Neural progenitor cell (in vitro differentiated cells): ENCODE measurements around the gene METTL3. TPM values are rescaled to one million over a fixed set of nuclear protein-coding genes. Genes with fewer than 3 reads are reported as not detected.
"Not testable (repeated sequence)": the region's sequence is repeated elsewhere in the genome, so short reads cannot be mapped to it uniquely, and the experiment has no call there.

Experiments used
- DNase-seq: peaks from one replicate; pipeline ENCODE4 v3.0.0-alpha.2; 2016; ENCODE audit warnings: low spot score
- H2AFZ ChIP-seq: fragments of 200-600 bp; sonication (generic); replicated peaks from 2 replicates; pipeline ENCODE4 v1.6.1; 2016; ENCODE audit warnings: antibody characterized with exemption
- H3F3A ChIP-seq: fragments of 200-600 bp; sonication (generic); 2 replicates; pipeline ENCODE4 v1.6.1; 2016; ENCODE audit warnings: antibody characterized with exemption, low read depth
- H3K27ac ChIP-seq: fragments of 200-600 bp; sonication (generic); 2 replicates; pipeline ENCODE4 v1.5.1; 2016; ENCODE audit warnings: mild to moderate bottlenecking
- H3K27me3 ChIP-seq: fragments of 200-600 bp; sonication (generic); 2 replicates; pipeline ENCODE4 v1.6.1; 2016; ENCODE audit warnings: mild to moderate bottlenecking, moderate library complexity
- H3K36me3 ChIP-seq: fragments of 200-600 bp; sonication (generic); 2 replicates; pipeline ENCODE4 v1.5.1; 2016
- H3K4me1 ChIP-seq: fragments of 200-600 bp; sonication (generic); 2 replicates; pipeline ENCODE4 v1.6.1; 2016; ENCODE audit warnings: mixed run types
- H3K4me2 ChIP-seq: fragments of 200-600 bp; sonication (generic); 2 replicates; pipeline ENCODE4 v1.6.1; 2016
- H3K4me3 ChIP-seq: fragments of 200-600 bp; sonication (generic); 2 replicates; pipeline ENCODE4 v1.5.1; 2016
- H3K79me2 ChIP-seq: fragments of 200-600 bp; sonication (generic); 2 replicates; pipeline ENCODE4 v1.6.1; 2016; ENCODE audit warnings: low read depth
- H3K9ac ChIP-seq: fragments of 200-600 bp; sonication (generic); 2 replicates; pipeline ENCODE4 v1.6.1; 2016
- H3K9me3 ChIP-seq: fragments of 200-600 bp; sonication (generic); 2 replicates; pipeline ENCODE4 v1.5.1; 2016; ENCODE audit warnings: low read depth
- H4K20me1 ChIP-seq: fragments of 200-600 bp; sonication (generic); 2 replicates; pipeline ENCODE4 v1.6.1; 2016; ENCODE audit warnings: low read depth
- H3K27ac Mint-ChIP-seq: 3 replicates; pipeline ENCODE4 v1.8.0; 2021; ENCODE audit warnings: mixed read lengths
- H3K27me3 Mint-ChIP-seq: 2 replicates; pipeline ENCODE4 v1.8.0; 2022; ENCODE audit warnings: low read depth, mild to moderate bottlenecking, inconsistent platforms, moderate library complexity, mixed read lengths; ENCODE audit not compliant: insufficient read depth
- H3K36me3 Mint-ChIP-seq: 3 replicates; pipeline ENCODE4 v1.8.0; 2021; ENCODE audit warnings: mixed read lengths
- H3K4me1 Mint-ChIP-seq: 3 replicates; pipeline ENCODE4 v1.8.0; 2021; ENCODE audit warnings: mixed read lengths
- H3K4me3 Mint-ChIP-seq: 3 replicates; pipeline ENCODE4 v1.8.0; 2021; ENCODE audit warnings: mild to moderate bottlenecking, moderate library complexity, mixed read lengths
- H3K9me3 Mint-ChIP-seq: 3 replicates; pipeline ENCODE4 v1.8.0; 2020; ENCODE audit warnings: mixed read lengths
- EZH2 ChIP-seq: fragments of 200-600 bp; sonication (generic); IDR thresholded peaks from 2 replicates; pipeline ENCODE4 v1.6.1; 2017; ENCODE audit warnings: antibody characterized with exemption, mild to moderate bottlenecking, moderate library complexity
- EZH2phosphoT487 ChIP-seq: fragments of 200-600 bp; sonication (generic); IDR thresholded peaks from 2 replicates; pipeline ENCODE4 v1.6.1; 2017; ENCODE audit warnings: antibody characterized with exemption
- total RNA-seq: library from RNA; depleted of rRNA; stranded (reverse); fragments of >200 nt; gene quantifications from 2 replicates; pipeline ENCODE4 v1.2.3, GENCODE V29; 2015; ENCODE audit warnings: low replicate concordance
- TF ChIP-seq, protein P1 (sequence below): fragments of 200-600 bp; sonication (generic); IDR thresholded peaks from 2 replicates; pipeline ENCODE4 v1.5.1; 2017; ENCODE audit warnings: antibody characterized with exemption, mild to moderate bottlenecking

The METTL3 gene
- total RNA-seq, 1 donor from 2014 or later, result 99.5 TPM

DNA sequence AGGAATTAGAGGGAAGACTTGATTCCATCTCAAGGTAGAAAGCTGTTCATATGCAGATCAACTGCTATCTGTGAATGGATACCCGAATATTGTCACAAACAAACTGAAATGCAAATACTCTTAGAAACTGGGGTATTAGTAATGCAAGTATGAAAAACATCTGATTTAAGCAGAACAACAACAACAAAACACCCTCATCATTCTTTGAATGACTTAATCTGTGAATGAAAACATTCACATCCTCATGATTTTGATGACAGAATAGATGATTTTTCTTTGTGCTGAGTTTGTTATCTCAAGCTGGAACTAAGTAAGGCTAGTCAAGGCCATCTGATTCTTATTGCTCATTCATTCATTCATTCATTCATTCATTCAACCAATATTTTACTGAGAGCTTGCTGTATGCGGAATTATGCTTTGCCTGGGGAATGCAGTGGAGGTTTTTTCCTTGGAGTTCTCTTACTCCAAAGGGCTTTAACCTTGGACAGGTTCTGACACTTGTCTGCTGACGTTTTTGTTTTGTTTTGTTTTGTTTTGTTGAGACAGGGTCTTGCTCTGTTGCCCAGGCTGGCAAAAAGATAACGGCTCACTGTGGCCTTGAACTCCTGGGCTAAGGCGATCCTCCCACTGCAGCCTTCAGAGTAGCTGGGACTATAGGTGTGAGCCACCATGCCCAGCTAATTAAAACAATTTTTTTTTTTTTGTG is 45.4 kb upstream of the METTL3 start:
- TF ChIP-seq EZH2phosphoT487 (no peak), EZH2 (no peak)
- TF ChIP-seq, protein P1, sequence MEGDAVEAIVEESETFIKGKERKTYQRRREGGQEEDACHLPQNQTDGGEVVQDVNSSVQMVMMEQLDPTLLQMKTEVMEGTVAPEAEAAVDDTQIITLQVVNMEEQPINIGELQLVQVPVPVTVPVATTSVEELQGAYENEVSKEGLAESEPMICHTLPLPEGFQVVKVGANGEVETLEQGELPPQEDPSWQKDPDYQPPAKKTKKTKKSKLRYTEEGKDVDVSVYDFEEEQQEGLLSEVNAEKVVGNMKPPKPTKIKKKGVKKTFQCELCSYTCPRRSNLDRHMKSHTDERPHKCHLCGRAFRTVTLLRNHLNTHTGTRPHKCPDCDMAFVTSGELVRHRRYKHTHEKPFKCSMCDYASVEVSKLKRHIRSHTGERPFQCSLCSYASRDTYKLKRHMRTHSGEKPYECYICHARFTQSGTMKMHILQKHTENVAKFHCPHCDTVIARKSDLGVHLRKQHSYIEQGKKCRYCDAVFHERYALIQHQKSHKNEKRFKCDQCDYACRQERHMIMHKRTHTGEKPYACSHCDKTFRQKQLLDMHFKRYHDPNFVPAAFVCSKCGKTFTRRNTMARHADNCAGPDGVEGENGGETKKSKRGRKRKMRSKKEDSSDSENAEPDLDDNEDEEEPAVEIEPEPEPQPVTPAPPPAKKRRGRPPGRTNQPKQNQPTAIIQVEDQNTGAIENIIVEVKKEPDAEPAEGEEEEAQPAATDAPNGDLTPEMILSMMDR, result no peak
- Histone ChIP-seq H3K4me1 (peaks cover 29% of the 10 kb centered on the region), H3K4me3 (peak overlapping the region; percentile 36), H3K9me3 (no peaks in the 10 kb centered on the region), H3K27me3 (no peaks in the 10 kb centered on the region), H3F3A (peaks cover 26% of the 10 kb centered on the region), H3K36me3 (no peaks in the 10 kb centered on the region), H3K27ac (peak overlapping the region; percentile 91), H3K4me2 (peak overlapping the region; percentile 76), H2AFZ (no peak overlapping the region), H3K9ac (no peak overlapping the region), H4K20me1 (no peaks in the 10 kb centered on the region), H3K79me2 (peaks cover 5% of the 10 kb centered on the region)
- Mint-ChIP-seq H3K27me3 (peaks cover 8% of the 10 kb centered on the region), H3K27ac (peak overlapping the region; percentile 99), H3K36me3 (no peaks in the 10 kb centered on the region), H3K4me3 (no peak overlapping the region), H3K4me1 (peaks cover 26% of the 10 kb centered on the region), H3K9me3 (no peaks in the 10 kb centered on the region)
- DNase-seq, result no peak

DNA sequence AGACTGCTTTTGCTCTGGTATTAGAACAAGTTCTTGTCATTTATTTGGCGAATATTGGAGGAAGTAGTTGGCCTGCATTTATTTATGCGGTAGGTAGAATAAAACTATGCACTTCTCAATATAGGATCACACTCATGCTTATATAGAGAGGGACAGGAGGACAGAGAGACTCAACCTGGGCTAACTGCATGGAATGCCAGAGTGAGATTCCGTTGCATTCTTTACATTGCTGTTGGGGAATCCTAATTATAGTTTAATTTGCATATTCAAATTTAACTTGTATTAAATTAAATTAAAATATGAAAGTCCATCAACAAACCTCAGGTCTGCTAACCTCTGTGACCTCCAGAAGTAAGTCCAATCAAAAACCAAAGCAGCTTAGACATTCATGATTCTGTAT is 42.1 kb upstream of the METTL3 start:
- no peaks in the 10 kb centered on the region for H3K27me3 ChIP-seq
- no peaks in the 10 kb centered on the region for H4K20me1 ChIP-seq
- Mint-ChIP-seq H3K9me3 (no peaks in the 10 kb centered on the region), H3K36me3 (peaks cover under 1% of the 10 kb centered on the region), H3K27me3 (peaks cover 9% of the 10 kb centered on the region), H3K4me1 (peaks cover 23% of the 10 kb centered on the region), H3K27ac (no peak overlapping the region), H3K4me3 (no peak overlapping the region)
- H3K4me2 ChIP-seq, result no peak overlapping the region
- H2AFZ ChIP-seq, result no peak overlapping the region
- no peak overlapping the region for H3K9ac ChIP-seq
- no peak for TF ChIP-seq EZH2phosphoT487
- no peak for TF ChIP-seq EZH2
- TF ChIP-seq, protein P1, result no peak
- peaks cover 5% of the 10 kb centered on the region for H3K79me2 ChIP-seq
- H3K36me3 ChIP-seq, result no peaks in the 10 kb centered on the region
- H3K9me3 ChIP-seq, result no peaks in the 10 kb centered on the region
- peak overlapping the region; percentile 37 for H3K27ac ChIP-seq
- peaks cover 26% of the 10 kb centered on the region for H3F3A ChIP-seq
- no peak overlapping the region for H3K4me3 ChIP-seq
- peaks cover 29% of the 10 kb centered on the region for H3K4me1 ChIP-seq
- no peak for DNase-seq

DNA sequence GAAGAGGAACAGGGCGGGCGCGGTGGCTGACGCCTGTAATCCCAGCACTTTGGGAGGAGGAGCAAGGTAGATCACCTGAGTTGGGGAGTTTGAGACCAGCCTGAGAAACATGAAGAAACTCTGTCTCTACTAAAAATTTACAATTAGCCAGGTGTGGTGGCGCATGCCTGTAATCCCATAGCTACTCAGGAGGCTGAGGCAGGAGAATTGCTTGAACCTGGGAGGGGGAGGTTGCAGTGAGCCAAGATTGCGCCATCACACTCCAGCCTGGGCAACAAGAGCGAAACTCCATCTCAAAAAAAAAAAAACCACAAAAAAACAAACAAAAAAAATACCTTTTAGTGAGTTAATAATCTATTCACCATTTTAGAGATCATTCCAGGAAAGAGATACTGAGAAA is 33.4 kb upstream of the METTL3 start:
- H3K9me3 ChIP-seq, H3K27ac ChIP-seq, H3K4me3 ChIP-seq, H3K27me3 ChIP-seq, H2AFZ ChIP-seq, H3K36me3 Mint-ChIP-seq, H3K36me3 ChIP-seq, H4K20me1 ChIP-seq, H3K27ac Mint-ChIP-seq, H3K4me3 Mint-ChIP-seq, H3K9me3 Mint-ChIP-seq, H3K9ac ChIP-seq, H3K4me2 ChIP-seq, DNase-seq: not testable (repeated sequence)
- H3K79me2 ChIP-seq, result peaks cover 12% of the 10 kb centered on the region
- peaks cover 33% of the 10 kb centered on the region for H3F3A ChIP-seq
- peaks cover 39% of the 10 kb centered on the region for H3K4me1 Mint-ChIP-seq
- H3K4me1 ChIP-seq, result peaks cover 33% of the 10 kb centered on the region
- peaks cover 12% of the 10 kb centered on the region for H3K27me3 Mint-ChIP-seq

DNA sequence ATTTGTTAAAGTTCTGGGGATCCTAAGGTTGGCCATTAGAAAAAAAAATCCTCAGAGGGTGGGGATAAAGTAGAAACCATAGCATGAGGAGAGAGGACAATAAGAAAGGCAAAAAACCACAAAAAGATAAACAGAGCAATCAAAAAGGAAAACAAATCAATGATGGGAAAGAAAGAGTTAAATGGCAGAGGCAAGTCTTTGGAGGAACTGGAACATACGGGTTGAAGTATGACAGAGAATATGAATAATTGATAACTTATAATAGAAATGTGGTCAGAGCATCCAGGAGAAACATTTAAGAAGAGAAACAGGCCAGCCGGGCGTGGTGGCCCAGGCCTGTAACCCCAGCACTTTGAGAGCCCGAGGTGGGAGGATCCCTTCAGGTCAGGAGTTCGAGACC is 32.8 kb upstream of the METTL3 start:
- no peak for DNase-seq
- Histone ChIP-seq H3K4me1 (peaks cover 36% of the 10 kb centered on the region), H3K27me3 (no peaks in the 10 kb centered on the region), H3K4me3 (peak overlapping the region; percentile 41), H3K9me3 (no peaks in the 10 kb centered on the region), H3K36me3 (no peaks in the 10 kb centered on the region), H3K4me2 (peak overlapping the region; percentile 83), H2AFZ (peak overlapping the region; percentile 90), H3K79me2 (peaks cover 12% of the 10 kb centered on the region), H3F3A (peaks cover 39% of the 10 kb centered on the region), H4K20me1 (no peaks in the 10 kb centered on the region), H3K27ac (peak overlapping the region; percentile 85), H3K9ac (no peak overlapping the region)
- no peaks in the 10 kb centered on the region for H3K9me3 Mint-ChIP-seq
- H3K4me3 Mint-ChIP-seq, result peak overlapping the region; percentile 57
- peaks cover 4% of the 10 kb centered on the region for H3K36me3 Mint-ChIP-seq
- H3K4me1 Mint-ChIP-seq, result peaks cover 45% of the 10 kb centered on the region
- peaks cover 12% of the 10 kb centered on the region for H3K27me3 Mint-ChIP-seq
- TF ChIP-seq EZH2phosphoT487, result no peak
- TF ChIP-seq, protein P1, result no peak
- TF ChIP-seq EZH2, result no peak
- peak overlapping the region; percentile 50 for H3K27ac Mint-ChIP-seq
